IMR-90 (cell line): ENCODE data around the gene SLCO2B1. TPM values are rescaled to one million over a fixed set of nuclear protein-coding genes. Genes with fewer than 3 reads are reported as not detected.

Experiments
- ATAC-seq: fragments of 200-7000 bp; cut with Tn5 transposase; 2 replicates; pipeline ENCODE4 v1.9.1; 2020; ENCODE audit warnings: low read depth, mild to moderate bottlenecking, moderate library complexity
- BruUV-seq: library from RNA; stranded (reverse); fragments of 400-500 nt; replicated peaks from 2 replicates; lab custom pipeline; 2021; lab: Mats Ljungman, UMichigan
- CTCF ChIA-PET: fragments of 300-600 bp; formaldehyde crosslinking; extraction: SDS; loops from one replicate; lab custom pipeline; 2021; ENCODE audit warnings: antibody characterized with exemption; lab: Yijun Ruan, JAX
- POLR2A ChIA-PET: fragments of 300-600 bp; sonication (Branson Sonifier 250); formaldehyde crosslinking; loops from one replicate; lab custom pipeline; 2022; ENCODE audit warnings: antibody characterized with exemption; ENCODE audit not compliant: unreplicated experiment; lab: Charles Lee
- DNase-seq: peaks from one replicate; pipeline ENCODE4 v3.0.0; 2013
- H2AFZ ChIP-seq: replicated peaks from 2 replicates; pipeline ENCODE3; 2013; ENCODE audit warnings: low read length, mild to moderate bottlenecking; ENCODE audit not compliant: poor library complexity
- H2AK5ac ChIP-seq: 2 replicates; pipeline ENCODE4 v1.6.1; 2013; ENCODE audit warnings: low read depth, low read length, inconsistent platforms
- H2AK9ac ChIP-seq: replicated peaks from 2 replicates; pipeline ENCODE3; 2013; ENCODE audit warnings: mild to moderate bottlenecking, low read depth, low read length, moderate library complexity; ENCODE audit not compliant: poor library complexity
- H2BK120ac ChIP-seq: 2 replicates; pipeline ENCODE4 v1.6.1; 2013; ENCODE audit warnings: low read depth, low read length, inconsistent platforms
- H2BK15ac ChIP-seq: 3 replicates; pipeline ENCODE4 v1.6.1; 2013; ENCODE audit warnings: low read depth, low read length, inconsistent platforms
- H2BK20ac ChIP-seq: 2 replicates; pipeline ENCODE4 v1.6.1; 2013; ENCODE audit warnings: low read depth, mild to moderate bottlenecking, inconsistent platforms, low read length, moderate library complexity
- H2BK5ac ChIP-seq: 2 replicates; pipeline ENCODE4 v1.6.1; 2013; ENCODE audit warnings: mild to moderate bottlenecking, low read depth, low read length, inconsistent platforms; ENCODE audit not compliant: poor library complexity, severe bottlenecking
- H3K14ac ChIP-seq: replicated peaks from 2 replicates; pipeline ENCODE4 v1.6.1; 2013; ENCODE audit warnings: low read depth, low read length, inconsistent platforms
- H3K18ac ChIP-seq: 2 replicates; pipeline ENCODE4 v1.6.1; 2013; ENCODE audit warnings: low read depth, low read length, control low read depth
- H3K23ac ChIP-seq: 2 replicates; pipeline ENCODE4 v1.6.1; 2013; ENCODE audit warnings: low read depth, low read length, inconsistent platforms
- H3K27ac ChIP-seq: 2 replicates; pipeline ENCODE4 v1.5.1; 2013; ENCODE audit warnings: mild to moderate bottlenecking, control low read depth, low read length; ENCODE audit not compliant: insufficient read depth
- H3K27me3 ChIP-seq: 2 replicates; pipeline ENCODE4 v1.6.1; 2013; ENCODE audit warnings: low read length; ENCODE audit not compliant: control insufficient read depth, insufficient read depth
- H3K36me3 ChIP-seq: 2 replicates; pipeline ENCODE4 v1.6.1; 2013; ENCODE audit warnings: low read length, mixed read lengths; ENCODE audit not compliant: control insufficient read depth, insufficient read depth
- H3K4ac ChIP-seq: 2 replicates; pipeline ENCODE4 v1.6.1; 2013; ENCODE audit warnings: low read depth, low read length, inconsistent platforms
- H3K4me1 ChIP-seq: 2 replicates; pipeline ENCODE4 v1.6.1; 2013; ENCODE audit warnings: low read length, mixed read lengths; ENCODE audit not compliant: control insufficient read depth, insufficient read depth
- H3K4me2 ChIP-seq: 2 replicates; pipeline ENCODE4 v1.6.1; 2013; ENCODE audit warnings: low read depth, mild to moderate bottlenecking, control low read depth, low read length, moderate library complexity
- H3K4me3 ChIP-seq: 2 replicates; pipeline ENCODE4 v1.5.1; 2013; ENCODE audit warnings: low read depth, mild to moderate bottlenecking, control low read depth, low read length, moderate library complexity; ENCODE audit not compliant: insufficient read depth
- H3K56ac ChIP-seq: 2 replicates; pipeline ENCODE4 v1.6.1; 2013; ENCODE audit warnings: low read length, inconsistent platforms; ENCODE audit not compliant: insufficient read depth; ENCODE audit errors: extremely low read depth
- H3K79me1 ChIP-seq, 2 experiments: 2 replicates each; pipeline ENCODE4 v1.6.1; 2013; ENCODE audit warnings: low read length in 2 of 2, inconsistent platforms in 1 of 2, low read depth in 1 of 2
- H3K9ac ChIP-seq: 2 replicates; pipeline ENCODE4 v1.6.1; 2013; ENCODE audit warnings: low read depth, low read length, control low read depth
- H3K9me1 ChIP-seq: 2 replicates; pipeline ENCODE4 v1.6.1; 2013; ENCODE audit warnings: low read length, inconsistent platforms; ENCODE audit not compliant: insufficient read depth
- H3K9me3 ChIP-seq: 2 replicates; pipeline ENCODE4 v1.6.1; 2013; ENCODE audit warnings: low read length; ENCODE audit not compliant: control insufficient read depth, insufficient read depth
- H4K20me1 ChIP-seq: 2 replicates; pipeline ENCODE4 v1.6.1; 2013; ENCODE audit warnings: low read length, inconsistent platforms; ENCODE audit not compliant: insufficient read depth
- H4K5ac ChIP-seq: 2 replicates; pipeline ENCODE4 v1.6.1; 2013; ENCODE audit warnings: mild to moderate bottlenecking, low read depth, low read length, control low read depth
- H4K8ac ChIP-seq, 2 experiments: 2 replicates each; pipeline ENCODE4 v1.6.1; 2013; ENCODE audit warnings: low read depth in 2 of 2, low read length in 2 of 2, control low read depth in 1 of 2, inconsistent platforms in 1 of 2
- H4K91ac ChIP-seq: 2 replicates; pipeline ENCODE4 v1.6.1; 2013; ENCODE audit warnings: low read depth, low read length, inconsistent platforms; ENCODE audit not compliant: insufficient read depth
- BHLHE40 ChIP-seq: fragments of 150-350 bp; IDR thresholded peaks from 2 replicates; pipeline ENCODE4 v1.6.1; 2016; ENCODE audit warnings: mild to moderate bottlenecking, low read depth, low read length
- CEBPB ChIP-seq: IDR thresholded peaks from 2 replicates; pipeline ENCODE4 v1.6.1; 2012; ENCODE audit warnings: low read depth, low read length, improper control_type of control experiment
- CHD1 ChIP-seq: IDR thresholded peaks from 2 replicates; pipeline ENCODE4 v1.6.1; 2012; ENCODE audit warnings: low read depth, low read length, improper control_type of control experiment
- FOS ChIP-seq: fragments of 150-350 bp; IDR thresholded peaks from 2 replicates; pipeline ENCODE4 v1.6.1; 2016; ENCODE audit warnings: low read depth, low read length
- MAFK ChIP-seq: IDR thresholded peaks from 2 replicates; pipeline ENCODE4 v1.6.1; 2012; ENCODE audit warnings: low read depth, low read length, improper control_type of control experiment
- MAZ ChIP-seq: IDR thresholded peaks from 2 replicates; pipeline ENCODE4 v1.6.1; 2012; ENCODE audit warnings: low read depth, mild to moderate bottlenecking, low read length, improper control_type of control experiment, moderate library complexity, borderline replicate concordance
- MXI1 ChIP-seq: IDR thresholded peaks from 2 replicates; pipeline ENCODE4 v1.6.1; 2012; ENCODE audit warnings: low read depth, mild to moderate bottlenecking, low read length, moderate library complexity, borderline replicate concordance
- NFE2L2 ChIP-seq: fragments of 150-350 bp; IDR thresholded peaks from 2 replicates; pipeline ENCODE4 v1.6.1; 2016; ENCODE audit warnings: low read depth, mild to moderate bottlenecking, low read length
- POLR2A ChIP-seq: IDR thresholded peaks from 2 replicates; pipeline ENCODE4 v1.6.1; 2012; ENCODE audit warnings: mild to moderate bottlenecking, low read depth, low read length
- RAD21 ChIP-seq: IDR thresholded peaks from 2 replicates; pipeline ENCODE4 v1.6.1; 2012; ENCODE audit warnings: low read length, improper control_type of control experiment
- RCOR1 ChIP-seq: IDR thresholded peaks from 2 replicates; pipeline ENCODE4 v1.6.1; 2012; ENCODE audit warnings: mild to moderate bottlenecking, low read length, improper control_type of control experiment; ENCODE audit not compliant: insufficient replicate concordance
- RFX5 ChIP-seq: IDR thresholded peaks from 2 replicates; pipeline ENCODE4 v1.8.0; 2012; ENCODE audit warnings: low read depth, mild to moderate bottlenecking, low read length, moderate library complexity
- SMC3 ChIP-seq: fragments of 150-350 bp; IDR thresholded peaks from 2 replicates; pipeline ENCODE4 v1.6.1; 2016; ENCODE audit warnings: low read depth, mild to moderate bottlenecking, antibody characterized with exemption, low read length, moderate library complexity
- WGBS, 2 experiments: methylation state at CpG; one replicate each; pipeline versions ENCODE4 v1.1.5 to v1.1.7; 2013; ENCODE audit warnings: missing lambda C conversion rate in 2 of 2; ENCODE audit not compliant: insufficient read length in 1 of 2; ENCODE audit errors: extremely low coverage in 2 of 2; 5-methylcytosine and 5-hydroxymethylcytosine counted together
- dilution Hi-C: fragments of 300-500 bp; cut with HindIII; formaldehyde crosslinking; loops from one replicate; pipeline ENCODE4 v1.14.3; 2018; ENCODE audit warnings: low sequenced_read_pairs; ENCODE audit not compliant: unreplicated experiment
- in situ Hi-C: fragments of 300-500 bp; cut with MboI; formaldehyde crosslinking; loops from 3 replicates; pipeline ENCODE4 v1.14.3; 2019; ENCODE audit warnings: low sequenced_read_pairs, inconsistent platforms, mixed read lengths
- intact Hi-C: fragments of 100-400 bp; cut with micrococcal nuclease; formaldehyde crosslinking; loops from 2 replicates; pipeline ENCODE4 v1.10.0; 2022
- polyA plus RNA-seq, 3 experiments: library from polyadenylated mRNA; depleted of rRNA; stranded (reverse); fragments of >200 nt; gene quantifications; 2 replicates each; pipeline ENCODE4 v1.2.3, GENCODE V29; 2012; ENCODE audit warnings: low replicate concordance in 1 of 3
- total RNA-seq: library from RNA; depleted of rRNA; stranded (reverse); fragments of >200 nt; gene quantifications from 2 replicates; pipeline ENCODE4 v1.2.3, GENCODE V29; 2012
- TF ChIP-seq, protein P1 (sequence below): fragments of 150-350 bp; IDR thresholded peaks from 2 replicates; pipeline ENCODE4 v1.6.1; 2016; ENCODE audit warnings: low read depth, mild to moderate bottlenecking, low read length, moderate library complexity, borderline replicate concordance
- TF ChIP-seq, protein P2 (sequence below): conservative IDR thresholded peaks from 2 replicates; pipeline ENCODE4 v1.5.1; 2012; ENCODE audit warnings: mild to moderate bottlenecking, low read depth, low read length, improper control_type of control experiment

SLCO2B1 gene
- total and polyA plus RNA-seq, 2 of the 4 experiments (the other 2 are of a cell fraction) = not detected

DNA sequence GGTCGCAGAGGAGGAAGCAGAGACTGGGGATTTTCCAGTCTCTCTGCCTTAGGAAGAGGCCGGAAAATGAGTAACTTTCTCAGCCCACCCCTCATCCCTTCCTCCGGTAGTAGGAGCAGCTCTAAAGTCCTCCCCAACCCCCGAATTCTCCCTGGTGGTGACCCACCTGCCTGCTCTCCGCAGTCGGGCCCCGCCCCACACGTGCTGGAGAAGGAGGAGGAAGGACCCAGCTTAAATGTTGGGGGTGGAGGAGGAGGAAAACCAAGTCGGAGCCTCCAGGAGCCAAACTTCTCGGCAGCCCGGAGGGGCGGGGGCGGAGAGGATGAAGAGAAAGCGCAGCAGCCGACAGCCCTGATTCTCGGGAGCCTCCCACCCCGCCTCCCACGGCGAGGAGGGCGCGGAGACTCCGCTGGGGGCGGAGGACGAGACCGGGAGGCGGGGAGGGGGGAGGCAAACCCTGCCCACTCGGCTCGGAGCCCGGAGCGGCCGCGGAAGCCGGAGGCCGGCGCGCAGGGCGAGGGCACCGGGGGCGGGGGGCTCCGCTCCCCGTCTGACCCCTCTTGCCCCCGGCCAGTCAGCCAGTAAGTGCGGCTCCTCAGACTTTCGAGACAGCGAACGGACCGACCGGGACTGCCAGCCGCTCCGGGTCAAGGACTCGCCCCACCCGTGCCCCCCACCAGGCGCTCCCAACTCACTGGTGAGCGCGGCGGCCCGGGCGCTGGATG is 89.6 kb downstream of the SLCO2B1 start, which contains the start of gene TPBGL:
Gene TPBGL (plus strand): TSS at position 464 of the 725 bp plus-strand sequence. CDS start 276 bp downstream, outside the sequence.
- Histone ChIP-seq H3K4me1 (no peaks in the 10 kb centered on the region), H3K4me2 (peak within 1 kb of the TSS; percentile 66), H3K23ac (no peak within 1 kb of the TSS), H3K79me1 (no peaks in the 10 kb centered on the region), H3K18ac (no peak within 1 kb of the TSS), H3K14ac (no peak within 1 kb of the TSS), H2AK9ac (no peak within 1 kb of the TSS), H2AFZ (peak within 1 kb of the TSS; percentile 97), H3K4ac (no peak within 1 kb of the TSS), H3K27ac (no peak within 1 kb of the TSS), H2BK20ac (no peak within 1 kb of the TSS), H2BK120ac (no peak within 1 kb of the TSS), H3K36me3 (no peaks in the 10 kb centered on the region), H2AK5ac (no peak within 1 kb of the TSS), H3K9me3 (no peaks in the 10 kb centered on the region), H4K91ac (no peak within 1 kb of the TSS), H3K9me1 (no peaks in the 10 kb centered on the region), H3K56ac (no peak within 1 kb of the TSS), H3K9ac (no peak within 1 kb of the TSS), H2BK15ac (no peak within 1 kb of the TSS), H3K27me3 (peaks cover 82% of the 10 kb centered on the region), H3K4me3 (peak within 1 kb of the TSS; percentile 42), H2BK5ac (no peak within 1 kb of the TSS), H4K5ac (no peak within 1 kb of the TSS), H4K8ac (no peak within 1 kb of the TSS), H4K20me1 (no peaks in the 10 kb centered on the region; the same call in 1 of the 2 replicates)
- 2% methylated on average over 35 of the region's 58 CpGs; no CpG with 5 or more reads in 1 of the 2 experiments for WGBS, 2 experiments
- no peak for ATAC-seq
- CTCF ChIA-PET = interaction anchor here (0.6 to 1.5 kb wide), 4 partner anchors 95 to 264 kb away, joined by 3 to 10 read pairs (median 5); no protein-coding TSS in a partner anchor
- in situ Hi-C loops = no loop called here
- TF ChIP-seq, protein P1, sequence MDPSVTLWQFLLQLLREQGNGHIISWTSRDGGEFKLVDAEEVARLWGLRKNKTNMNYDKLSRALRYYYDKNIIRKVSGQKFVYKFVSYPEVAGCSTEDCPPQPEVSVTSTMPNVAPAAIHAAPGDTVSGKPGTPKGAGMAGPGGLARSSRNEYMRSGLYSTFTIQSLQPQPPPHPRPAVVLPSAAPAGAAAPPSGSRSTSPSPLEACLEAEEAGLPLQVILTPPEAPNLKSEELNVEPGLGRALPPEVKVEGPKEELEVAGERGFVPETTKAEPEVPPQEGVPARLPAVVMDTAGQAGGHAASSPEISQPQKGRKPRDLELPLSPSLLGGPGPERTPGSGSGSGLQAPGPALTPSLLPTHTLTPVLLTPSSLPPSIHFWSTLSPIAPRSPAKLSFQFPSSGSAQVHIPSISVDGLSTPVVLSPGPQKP = no peak
- no peak for TF ChIP-seq SMC3
- no peak for TF ChIP-seq MXI1
- no peak for TF ChIP-seq BHLHE40
- no peak for TF ChIP-seq POLR2A
- TF ChIP-seq, protein P2, sequence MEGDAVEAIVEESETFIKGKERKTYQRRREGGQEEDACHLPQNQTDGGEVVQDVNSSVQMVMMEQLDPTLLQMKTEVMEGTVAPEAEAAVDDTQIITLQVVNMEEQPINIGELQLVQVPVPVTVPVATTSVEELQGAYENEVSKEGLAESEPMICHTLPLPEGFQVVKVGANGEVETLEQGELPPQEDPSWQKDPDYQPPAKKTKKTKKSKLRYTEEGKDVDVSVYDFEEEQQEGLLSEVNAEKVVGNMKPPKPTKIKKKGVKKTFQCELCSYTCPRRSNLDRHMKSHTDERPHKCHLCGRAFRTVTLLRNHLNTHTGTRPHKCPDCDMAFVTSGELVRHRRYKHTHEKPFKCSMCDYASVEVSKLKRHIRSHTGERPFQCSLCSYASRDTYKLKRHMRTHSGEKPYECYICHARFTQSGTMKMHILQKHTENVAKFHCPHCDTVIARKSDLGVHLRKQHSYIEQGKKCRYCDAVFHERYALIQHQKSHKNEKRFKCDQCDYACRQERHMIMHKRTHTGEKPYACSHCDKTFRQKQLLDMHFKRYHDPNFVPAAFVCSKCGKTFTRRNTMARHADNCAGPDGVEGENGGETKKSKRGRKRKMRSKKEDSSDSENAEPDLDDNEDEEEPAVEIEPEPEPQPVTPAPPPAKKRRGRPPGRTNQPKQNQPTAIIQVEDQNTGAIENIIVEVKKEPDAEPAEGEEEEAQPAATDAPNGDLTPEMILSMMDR = no peak
- no peak for TF ChIP-seq CEBPB
- TF ChIP-seq MAZ = no peak
- TF ChIP-seq RCOR1 = no peak
- TF ChIP-seq NFE2L2 = no peak
- TF ChIP-seq FOS = no peak
- TF ChIP-seq RFX5 = no peak
- no peak for TF ChIP-seq MAFK
- no peak for TF ChIP-seq CHD1
- TF ChIP-seq RAD21 = no peak
- dilution Hi-C loops = no loop called here
- DNase-seq = no peak
- intact Hi-C loops = loop anchor here (2.0 kb wide), 2 partner anchors 96 to 218 kb away; no protein-coding TSS in a partner anchor
- POLR2A ChIA-PET = no interaction called here
- no TSS peak for BruUV-seq
